Amniotic epithelial cell (primary cell): ENCODE data around the gene ZNF804A.
"Not testable (repeated sequence)": the region's sequence is repeated elsewhere in the genome, so short reads cannot be mapped to it uniquely, and the experiment has no call there.

Source experiments
- DNase-seq: peaks from one replicate; pipeline ENCODE4 v3.0.0-alpha.2; 2010; ENCODE audit warnings: low read depth

ZNF804A gene

DNA sequence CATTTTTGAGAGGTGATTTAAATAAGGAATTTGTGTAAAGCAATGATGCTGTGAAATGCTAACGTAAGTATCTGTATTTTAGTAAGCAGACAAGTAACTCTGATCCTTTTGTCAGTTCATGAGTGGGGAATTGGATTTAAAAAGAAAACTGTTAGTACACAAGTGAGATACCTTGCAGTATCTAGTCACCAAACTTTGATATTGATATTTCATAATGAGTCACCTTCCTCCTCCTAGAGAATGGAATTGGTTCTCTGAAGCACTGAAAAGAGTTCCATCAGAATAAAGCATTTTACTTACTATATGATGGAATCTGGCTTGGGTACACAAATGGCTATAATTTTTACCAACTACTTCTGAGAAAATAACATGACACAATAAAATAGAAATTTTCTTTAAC lies 232.2 kb downstream of the ZNF804A start:
- no peak for DNase-seq

DNA sequence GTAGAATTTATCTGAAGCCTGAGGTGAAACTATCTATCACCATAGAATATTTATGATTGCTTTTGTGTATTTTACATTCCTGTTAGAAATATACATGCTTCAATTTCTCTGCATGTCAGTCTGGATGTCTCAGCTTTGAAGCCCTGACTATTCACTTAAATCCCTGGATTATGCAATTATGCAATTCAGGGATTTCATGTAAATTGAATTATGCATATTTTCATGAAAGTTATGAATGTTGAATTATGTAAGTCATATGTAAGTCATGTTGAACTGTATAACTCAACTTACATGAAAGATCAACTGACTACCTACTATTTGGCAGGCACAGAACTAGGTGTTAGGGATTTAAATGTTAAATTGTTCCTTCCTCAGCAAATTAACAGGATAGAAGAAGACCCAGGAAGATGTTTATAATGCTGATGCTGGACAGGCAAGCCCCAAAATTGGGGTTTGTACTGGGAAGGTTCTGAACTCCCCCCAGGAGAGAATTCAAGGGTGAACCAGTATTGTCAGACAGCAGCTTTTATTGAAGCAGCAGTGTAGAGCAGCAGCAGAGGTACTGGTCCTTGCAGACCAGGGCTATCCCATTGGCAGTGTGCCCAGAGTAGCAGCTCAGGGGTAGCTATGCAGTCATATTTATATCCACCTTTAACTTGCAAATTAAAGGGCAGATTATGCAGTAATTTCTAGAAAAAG lies 236.5 kb downstream of the ZNF804A start:
- DNase-seq = peak; percentile 46

DNA sequence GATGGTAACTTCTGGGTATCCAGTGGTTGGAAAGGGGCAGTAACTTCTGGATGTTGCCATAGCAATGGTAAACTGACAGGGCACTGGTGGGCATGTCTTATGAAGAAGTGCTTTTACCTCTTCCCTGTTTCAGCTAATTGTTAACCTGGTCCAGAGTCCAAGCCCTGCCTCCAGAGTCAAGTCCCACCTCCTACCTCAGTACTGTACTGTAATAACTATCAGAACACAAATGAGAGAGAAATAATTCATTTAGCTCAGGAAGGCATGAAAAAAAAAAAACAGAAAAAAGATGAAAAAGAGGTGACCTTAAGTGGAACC lies 237.0 kb downstream of the ZNF804A start:
- no peak for DNase-seq

DNA sequence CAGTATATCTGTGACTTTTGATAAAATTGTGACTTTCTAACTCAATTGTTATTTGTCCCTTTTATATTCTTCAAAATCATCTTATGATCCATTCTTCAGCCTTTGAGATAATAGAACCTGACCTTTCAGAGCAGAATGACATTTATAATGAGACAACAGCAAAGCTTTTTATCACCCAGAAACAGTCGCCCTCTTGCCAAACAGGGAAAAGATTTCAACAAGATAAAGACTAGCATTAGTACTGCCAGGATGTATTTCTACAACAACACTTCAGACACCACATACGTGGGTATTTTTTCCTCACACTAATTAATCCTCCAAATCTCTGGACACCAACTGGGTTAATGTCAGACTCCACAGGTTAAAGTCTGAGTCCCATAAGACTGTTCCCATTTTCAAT lies 249.0 kb downstream of the ZNF804A start:
- no peak for DNase-seq

DNA sequence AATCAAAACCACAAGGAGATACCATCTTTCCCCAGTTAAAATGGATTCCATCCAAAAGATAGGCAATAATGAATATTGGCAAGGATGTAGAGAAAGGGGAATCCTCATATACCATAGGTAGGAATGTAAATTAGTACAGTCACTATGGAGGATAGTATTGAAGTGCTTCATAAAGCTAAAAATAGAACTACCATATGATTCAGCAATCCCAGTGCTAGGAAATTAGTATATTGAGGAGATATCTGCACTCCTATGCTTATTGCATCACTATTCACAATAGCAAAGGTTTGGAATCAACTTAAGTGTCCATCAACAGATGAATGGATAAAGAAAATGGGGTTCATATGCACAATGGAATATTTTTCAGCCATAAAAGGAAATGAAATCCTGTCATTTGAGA lies 251.2 kb downstream of the ZNF804A start:
- DNase-seq = no peak

DNA sequence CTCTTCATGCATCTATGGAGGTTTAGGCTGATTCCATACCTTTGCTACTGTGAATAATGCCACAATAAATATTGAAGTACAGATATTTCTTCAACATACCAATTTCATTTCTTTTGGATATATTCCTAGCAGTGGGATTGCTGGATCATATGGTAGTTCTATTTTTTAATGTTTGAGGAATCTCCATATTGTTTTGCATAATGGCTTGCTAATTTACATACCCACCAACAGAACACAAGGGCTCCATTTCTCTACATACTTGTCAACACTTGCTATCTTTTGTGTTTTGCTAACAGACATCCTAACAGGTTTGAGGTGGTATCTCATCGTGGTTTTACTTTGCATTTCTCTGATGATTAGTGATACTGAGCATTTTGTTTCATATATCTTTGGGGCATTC lies 253.2 kb downstream of the ZNF804A start:
- DNase-seq = no peak

DNA sequence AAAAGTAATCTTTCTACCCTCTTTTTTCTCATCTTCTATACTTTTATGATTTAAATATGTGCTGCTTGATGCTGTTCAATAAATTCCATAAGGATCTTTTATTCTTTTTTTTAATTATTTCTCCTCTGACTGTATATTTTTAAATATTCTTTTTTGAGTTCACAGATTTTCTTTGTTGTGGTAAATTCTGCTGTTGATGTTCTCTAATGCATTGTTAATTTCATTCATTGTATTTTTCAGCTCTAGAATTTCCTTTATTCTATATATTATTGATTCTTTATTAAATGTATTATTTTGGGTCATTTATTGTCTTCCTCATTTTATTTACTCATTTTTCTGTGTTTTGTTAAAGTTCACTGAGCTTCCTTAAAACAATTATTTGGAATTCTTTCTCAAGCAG lies 260.9 kb downstream of the ZNF804A start:
- no peak for DNase-seq

DNA sequence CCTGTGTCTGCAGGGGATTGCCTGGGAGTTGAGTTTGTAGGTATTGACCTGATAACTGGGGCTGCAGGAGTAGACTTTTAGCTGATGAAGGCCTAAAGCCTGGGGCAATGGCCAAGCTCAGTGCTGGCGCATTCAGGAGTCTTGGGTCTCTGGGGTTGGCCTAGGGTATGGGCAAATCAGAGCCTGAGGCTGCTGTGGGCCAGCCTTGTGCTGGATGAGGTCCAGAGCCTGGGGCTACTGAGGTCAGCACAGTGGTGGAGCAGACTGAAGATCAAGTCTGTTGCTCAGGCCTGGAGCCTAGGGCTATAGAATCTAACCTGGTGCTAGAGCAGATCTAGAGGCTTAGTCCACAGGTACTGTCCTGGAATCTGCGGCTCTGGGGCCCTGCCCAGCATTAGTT lies 262.4 kb downstream of the ZNF804A start:
- DNase-seq = no peak

DNA sequence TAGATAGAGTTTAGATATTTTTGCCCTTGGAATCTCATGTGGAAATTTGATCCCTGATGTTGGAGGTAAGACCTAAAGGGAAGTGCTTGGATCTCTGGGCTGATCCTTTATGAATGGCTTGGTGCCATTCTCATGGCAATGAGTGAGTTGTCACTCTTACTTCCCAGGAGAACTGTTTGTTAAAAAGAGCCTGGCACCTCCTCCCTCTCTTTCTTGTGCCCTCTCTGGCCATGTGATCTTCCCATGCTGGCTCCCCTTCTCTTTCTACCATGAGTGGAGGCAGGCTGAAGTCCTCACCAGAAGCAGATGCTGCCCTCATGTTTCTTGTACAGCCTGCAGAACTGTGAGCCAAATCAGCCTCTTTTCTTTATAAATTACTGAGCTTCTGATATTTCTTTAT lies 276.9 kb downstream of the ZNF804A start:
- no peak for DNase-seq

DNA sequence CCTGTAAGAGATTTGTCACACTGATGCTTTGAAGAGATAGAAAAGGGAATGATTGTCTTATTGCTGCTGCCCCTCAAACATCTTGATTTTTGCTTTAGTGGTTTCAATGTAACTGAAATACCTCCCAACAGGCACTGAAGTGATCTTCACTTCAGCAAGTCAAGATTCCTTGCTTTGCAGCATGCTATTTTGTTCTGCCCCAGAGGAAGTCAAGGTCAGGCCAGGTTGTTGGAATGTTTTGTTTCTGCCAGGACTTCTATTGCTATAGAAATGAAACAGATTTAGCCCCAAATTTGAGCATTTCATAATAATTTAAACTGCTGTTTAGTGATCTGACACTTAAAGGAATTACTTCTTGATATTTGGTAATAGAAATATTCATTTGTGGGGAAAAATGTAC lies 277.6 kb downstream of the ZNF804A start:
- peak; percentile 66 for DNase-seq

DNA sequence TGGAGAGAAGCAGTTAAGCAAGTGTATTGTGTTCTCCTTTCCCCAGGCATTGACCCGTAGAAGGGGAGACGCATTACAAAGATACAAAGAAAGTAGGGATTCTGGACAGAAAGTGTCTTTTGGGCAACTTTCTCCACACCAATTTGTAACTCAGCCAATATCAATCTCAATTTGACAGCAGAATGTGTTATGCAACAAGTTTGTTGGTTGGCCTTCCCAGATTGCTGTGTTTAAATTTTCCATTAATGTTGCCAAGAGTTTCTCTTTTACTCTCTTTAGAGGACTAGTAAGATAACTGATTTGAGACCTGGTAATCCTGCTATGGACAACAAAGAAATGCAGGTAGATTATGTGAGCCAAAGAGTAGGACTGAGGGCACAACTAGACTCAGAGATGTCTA lies 279.6 kb downstream of the ZNF804A start:
- peak; percentile 30 for DNase-seq

DNA sequence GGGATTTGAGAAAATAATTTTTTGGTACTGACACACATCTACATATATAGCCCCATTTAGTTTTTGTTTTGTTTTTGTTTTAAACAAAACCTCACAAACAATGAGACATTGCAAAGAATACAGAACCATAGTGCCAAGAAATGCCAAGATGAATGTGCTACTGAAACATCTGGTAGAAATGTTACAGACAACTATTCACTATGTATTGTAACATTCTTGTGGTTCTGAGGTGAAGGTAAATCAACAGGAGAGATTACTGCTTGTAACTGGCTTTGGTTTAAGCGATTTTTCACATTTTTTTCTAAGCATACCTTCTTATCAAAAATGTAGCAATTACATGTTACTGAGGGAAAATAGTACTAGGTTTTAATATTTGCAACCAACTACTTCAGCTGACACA lies 281.3 kb downstream of the ZNF804A start:
- DNase-seq = peak; percentile 97

DNA sequence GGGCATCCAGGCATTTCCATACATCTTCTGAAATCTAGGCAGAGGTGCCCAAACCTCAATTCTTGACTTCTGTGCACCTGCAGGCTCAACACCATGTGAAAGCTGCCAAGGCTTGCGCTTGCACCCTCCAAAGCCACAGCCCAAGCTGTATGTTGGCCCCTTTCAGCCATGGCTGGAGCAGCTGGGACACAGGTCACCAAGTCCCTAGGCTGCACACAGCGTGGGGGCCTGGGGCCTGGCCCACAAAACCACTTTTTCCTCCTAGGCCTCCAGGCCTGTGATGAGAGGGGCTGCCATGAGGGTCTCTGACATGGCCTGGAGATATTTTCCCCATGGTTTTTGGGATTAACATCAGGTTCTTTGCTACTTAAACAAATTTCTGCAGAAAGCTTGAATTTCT lies 288.3 kb downstream of the ZNF804A start:
- not testable (repeated sequence) for DNase-seq

DNA sequence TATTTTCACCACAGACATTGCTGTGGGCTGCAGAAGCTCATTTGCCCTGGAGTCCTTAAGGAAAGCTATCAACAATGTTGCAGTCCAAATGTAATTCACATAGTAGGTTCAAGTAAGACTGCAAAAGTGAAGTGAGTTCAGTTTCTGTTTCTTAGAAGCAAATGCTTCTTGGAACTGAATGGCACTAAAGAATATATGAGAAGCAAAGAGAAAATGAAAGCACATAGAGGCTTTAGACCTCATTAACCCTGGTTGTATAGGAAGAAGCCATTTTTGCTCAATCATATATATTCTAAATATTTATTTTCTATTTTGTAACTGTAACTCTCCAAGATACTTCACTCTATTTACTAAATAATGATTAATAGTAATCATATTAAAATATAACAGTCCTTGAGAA lies 292.0 kb downstream of the ZNF804A start:
- peak; percentile 47 for DNase-seq

DNA sequence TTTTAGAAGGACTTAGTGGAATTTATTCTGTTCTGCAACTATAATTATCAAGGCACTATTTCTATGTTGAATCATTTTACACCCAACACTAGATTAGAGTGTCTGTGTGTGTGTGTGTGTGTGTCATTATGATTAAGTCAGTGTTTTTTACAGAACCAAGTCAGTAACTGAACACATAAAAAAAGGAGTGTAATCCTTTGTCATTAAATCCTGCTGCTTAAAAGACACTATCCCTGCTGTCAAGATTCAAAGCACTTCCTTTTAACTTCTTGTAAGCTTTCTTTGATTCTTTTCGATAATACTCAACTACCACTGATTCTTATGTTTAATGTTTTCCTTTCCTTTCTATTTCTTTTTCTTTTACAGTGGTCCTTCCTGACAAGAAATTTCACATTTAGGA lies 306.7 kb downstream of the ZNF804A start:
- no peak for DNase-seq

DNA sequence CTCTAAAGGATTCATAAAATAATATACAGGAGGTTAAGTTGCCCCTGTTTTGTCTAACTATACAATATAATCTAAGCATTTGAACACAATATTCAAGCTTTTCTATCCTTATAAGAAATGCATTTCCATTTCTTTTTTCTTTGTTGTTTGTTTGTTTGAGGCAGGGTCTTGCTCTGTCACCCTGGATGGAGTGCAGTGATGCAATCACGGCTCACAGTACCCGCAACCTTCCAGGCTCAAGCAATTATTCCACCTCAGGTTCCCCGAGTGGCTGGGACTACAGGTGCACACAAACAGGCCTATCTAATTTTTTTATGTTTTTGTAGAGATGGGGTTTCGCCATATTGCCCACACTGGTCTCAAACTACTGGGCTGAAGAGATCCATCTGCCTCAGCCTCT lies 307.8 kb downstream of the ZNF804A start:
- DNase-seq = no peak

DNA sequence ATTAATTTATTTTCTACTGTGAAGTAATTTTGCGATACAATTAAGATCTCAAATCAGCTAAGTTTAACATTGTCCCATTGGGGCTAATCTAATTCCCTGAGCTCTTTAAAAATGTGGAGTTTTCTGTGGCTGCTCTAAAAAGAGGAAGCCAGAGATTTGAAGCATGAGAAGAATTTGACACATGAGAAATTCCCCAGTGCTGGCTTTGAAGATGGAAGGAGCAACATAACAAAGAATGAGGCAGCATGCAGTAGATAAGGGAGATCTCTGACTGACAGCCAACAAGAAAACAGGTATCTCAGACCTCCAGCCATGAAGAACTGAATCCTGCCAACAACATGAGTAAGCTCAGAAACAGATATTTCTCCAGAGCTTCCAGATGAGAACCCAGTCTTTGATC lies 308.4 kb downstream of the ZNF804A start:
- DNase-seq = peak; percentile 83

DNA sequence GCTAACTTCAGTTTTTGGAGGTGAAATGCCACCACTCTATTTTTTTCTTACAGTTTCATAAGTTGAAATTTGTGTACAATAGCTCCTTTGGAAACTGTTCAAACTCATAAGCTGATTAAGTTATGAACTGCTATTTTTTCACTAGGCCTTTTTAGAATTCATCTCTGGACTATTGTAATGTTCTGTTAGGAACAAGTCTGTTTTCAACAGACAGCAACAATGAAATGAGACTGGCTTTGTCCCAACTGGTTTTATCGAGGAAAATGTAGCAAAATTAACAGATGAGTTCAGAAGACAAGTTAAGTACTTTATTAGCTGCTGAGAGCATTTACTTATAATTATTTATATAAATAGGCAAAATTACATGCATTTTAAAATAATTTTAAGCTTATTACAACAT lies 310.6 kb downstream of the ZNF804A start:
- no peak for DNase-seq

DNA sequence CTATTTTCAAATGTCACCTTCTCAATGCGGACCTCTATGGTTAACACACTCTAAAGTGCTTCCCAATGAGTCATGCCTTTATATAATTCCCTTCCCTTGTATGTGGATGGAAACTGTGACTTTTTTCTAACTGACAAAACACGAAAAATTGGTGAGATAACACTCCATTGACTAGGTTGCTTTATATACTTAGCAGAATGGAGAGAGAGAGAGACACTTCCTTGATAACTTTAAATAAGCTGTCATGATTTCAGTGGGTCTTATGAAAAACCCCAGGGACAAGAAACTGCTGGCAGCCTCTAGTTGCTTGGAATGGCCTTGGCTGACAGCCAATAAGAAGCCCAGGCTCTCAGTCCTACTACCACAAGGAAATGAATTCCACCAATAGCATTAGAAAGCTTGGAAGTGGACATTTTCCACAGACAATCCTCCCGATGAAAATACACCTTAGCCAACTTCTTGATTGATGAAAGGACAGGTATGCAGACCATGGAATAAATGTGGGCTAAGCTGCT lies 322.2 kb downstream of the ZNF804A start:
- DNase-seq = peak; percentile 33

DNA sequence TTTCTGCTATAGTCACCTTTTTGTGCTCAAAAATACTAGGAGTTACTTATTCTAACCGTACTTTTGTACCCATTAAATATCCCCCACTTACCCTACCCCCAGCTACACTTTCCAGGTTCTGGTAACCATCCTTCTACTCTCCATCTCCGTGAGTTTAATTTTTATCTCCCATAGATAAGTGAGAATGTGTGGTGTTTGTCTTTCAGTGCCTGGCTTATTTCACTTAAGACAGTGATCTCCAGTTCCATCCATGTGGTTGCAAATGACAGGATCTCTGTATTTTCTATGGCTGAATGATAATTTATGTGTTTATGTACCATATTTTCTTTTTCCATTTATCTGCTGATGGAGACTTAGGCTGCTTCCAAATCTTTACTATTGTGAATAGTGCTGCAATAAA lies 323.3 kb downstream of the ZNF804A start:
- peak; percentile 71 for DNase-seq

DNA sequence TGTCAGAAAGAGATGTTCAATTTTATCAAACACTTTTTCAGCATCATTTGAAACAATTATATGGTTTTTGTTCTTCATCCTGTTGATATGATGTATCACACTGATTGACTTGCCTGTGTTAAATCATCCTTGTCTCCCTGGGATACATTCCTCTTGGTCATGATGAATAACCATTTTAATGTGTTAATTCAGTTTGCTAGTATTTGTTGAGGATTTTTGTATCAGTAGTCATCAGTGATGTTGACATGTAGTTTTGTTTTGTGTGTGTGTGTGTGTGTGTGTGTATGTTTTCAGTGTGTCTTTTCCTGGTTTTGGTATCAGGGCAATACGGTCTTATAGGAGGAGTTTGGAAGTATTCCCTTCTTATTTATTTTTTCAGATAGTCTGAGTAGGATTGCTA lies 325.4 kb downstream of the ZNF804A start:
- DNase-seq = peak; percentile 53

DNA sequence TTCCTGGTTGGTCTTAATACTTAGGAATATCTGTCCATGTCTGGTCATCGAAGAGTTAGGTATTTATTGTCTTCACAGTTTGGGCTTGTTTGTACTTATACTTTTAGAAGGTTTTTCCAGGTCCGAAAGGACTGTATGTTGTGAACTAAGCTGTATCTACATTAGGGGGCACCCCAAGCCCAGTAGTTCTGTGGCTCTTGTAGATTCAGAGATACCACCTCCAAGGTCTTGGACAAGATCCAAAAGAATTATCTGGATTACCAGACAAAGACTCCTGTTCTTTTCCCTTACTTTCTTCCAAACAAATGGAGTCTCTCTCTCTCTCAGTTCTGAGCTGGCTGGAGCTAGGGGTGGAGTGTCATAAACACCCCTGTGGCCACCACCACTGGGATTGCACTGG lies 328.7 kb downstream of the ZNF804A start:
- DNase-seq = peak; percentile 10

DNA sequence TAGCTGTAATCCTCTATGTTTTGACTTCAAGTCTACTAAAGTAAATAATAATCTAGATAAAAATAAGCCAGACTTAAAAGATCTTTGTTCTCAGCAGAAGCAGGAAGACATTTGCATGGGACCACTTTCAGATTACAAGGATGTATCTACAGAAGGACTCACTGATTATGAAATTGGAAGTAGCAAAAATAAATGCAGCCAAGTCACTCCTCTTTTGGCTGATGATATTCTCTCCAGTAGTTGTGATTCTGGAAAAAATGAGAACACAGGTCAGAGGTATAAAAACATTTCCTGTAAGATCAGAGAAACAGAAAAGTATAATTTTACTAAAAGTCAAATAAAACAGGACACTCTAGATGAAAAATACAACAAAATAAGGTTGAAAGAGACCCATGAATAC lies 338.4 kb downstream of the ZNF804A start:
- DNase-seq = peak; percentile 20

DNA sequence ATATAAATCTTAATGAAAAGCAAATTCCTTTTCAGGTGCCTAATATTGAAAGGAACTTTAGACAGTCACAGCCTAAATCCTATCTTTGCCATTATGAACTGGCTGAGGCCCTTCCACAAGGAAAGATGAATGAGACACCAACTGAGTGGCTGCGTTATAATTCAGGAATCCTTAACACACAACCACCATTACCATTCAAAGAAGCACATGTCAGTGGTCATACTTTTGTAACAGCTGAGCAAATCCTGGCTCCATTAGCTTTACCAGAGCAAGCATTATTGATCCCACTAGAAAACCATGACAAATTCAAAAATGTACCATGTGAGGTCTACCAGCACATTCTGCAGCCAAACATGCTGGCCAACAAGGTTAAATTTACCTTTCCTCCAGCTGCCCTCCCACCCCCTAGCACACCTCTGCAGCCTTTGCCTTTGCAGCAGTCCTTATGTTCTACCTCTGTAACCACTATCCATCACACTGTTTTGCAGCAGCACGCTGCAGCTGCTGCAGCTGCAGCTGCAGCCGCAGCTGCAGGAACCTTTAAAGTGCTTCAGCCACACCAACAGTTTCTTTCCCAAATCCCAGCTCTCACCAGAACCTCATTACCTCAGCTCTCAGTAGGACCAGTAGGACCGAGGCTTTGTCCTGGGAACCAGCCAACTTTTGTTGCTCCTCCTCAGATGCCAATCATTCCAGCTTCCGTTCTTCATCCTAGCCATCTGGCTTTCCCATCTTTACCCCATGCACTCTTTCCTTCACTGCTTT lies 340.1 kb downstream of the ZNF804A start:
- DNase-seq = no peak
